Stomach (tissue), 4 donors: ENCODE measurements around the gene GUCY1A2.

Experiments used
- CTCF ChIP-seq, 7 experiments: fragments of 450-650 bp in 4 of 7; fragments of 200-600 bp in 3 of 7; sonication (generic) in 3 of 7; IDR thresholded peaks; one replicate each; pipeline ENCODE4 v1.5.1; 2016 to 2019; ENCODE audit warnings: antibody characterized with exemption in 7 of 7, control low read depth in 2 of 7, mild to moderate bottlenecking in 1 of 7
- EP300 ChIP-seq: sonication (generic); formaldehyde crosslinking; IDR thresholded peaks from one replicate; pipeline ENCODE4 v1.6.1; 2017; ENCODE audit warnings: antibody characterized with exemption
- POLR2A ChIP-seq, 4 donors: fragments of 450-650 bp; IDR thresholded peaks; one replicate each; pipeline ENCODE4 v1.6.1; 2016; ENCODE audit warnings: antibody characterized with exemption in 4 of 4, control low read depth in 2 of 4, mild to moderate bottlenecking in 1 of 4, moderate library complexity in 1 of 4
- POLR2AphosphoS5 ChIP-seq, 3 donors: sonication (generic); formaldehyde crosslinking; IDR thresholded peaks; one replicate each; pipeline ENCODE4 v1.6.1; 2016; ENCODE audit warnings: antibody characterized with exemption in 3 of 3

GRCh38 chr11:106961518-106961917, 56.8 kb downstream of the GUCY1A2 start:
- TF ChIP-seq CTCF (IDR thresholded peaks at IDR 0.05) (no peak), POLR2AphosphoS5 (IDR thresholded peaks at IDR 0.05) (no peak), EP300 (no peak), POLR2A (IDR thresholded peaks at IDR 0.05) (no peak)
